NCI-H128 (cell line): Measurements from ENCODE around the gene DEDD2.

ENCODE experiments used
- DNase-seq: peaks from one replicate; lab custom pipeline; 2025; ENCODE audit not compliant: unreplicated experiment; lab: John Stamatoyannopoulos, UW

The DEDD2 gene

DNA sequence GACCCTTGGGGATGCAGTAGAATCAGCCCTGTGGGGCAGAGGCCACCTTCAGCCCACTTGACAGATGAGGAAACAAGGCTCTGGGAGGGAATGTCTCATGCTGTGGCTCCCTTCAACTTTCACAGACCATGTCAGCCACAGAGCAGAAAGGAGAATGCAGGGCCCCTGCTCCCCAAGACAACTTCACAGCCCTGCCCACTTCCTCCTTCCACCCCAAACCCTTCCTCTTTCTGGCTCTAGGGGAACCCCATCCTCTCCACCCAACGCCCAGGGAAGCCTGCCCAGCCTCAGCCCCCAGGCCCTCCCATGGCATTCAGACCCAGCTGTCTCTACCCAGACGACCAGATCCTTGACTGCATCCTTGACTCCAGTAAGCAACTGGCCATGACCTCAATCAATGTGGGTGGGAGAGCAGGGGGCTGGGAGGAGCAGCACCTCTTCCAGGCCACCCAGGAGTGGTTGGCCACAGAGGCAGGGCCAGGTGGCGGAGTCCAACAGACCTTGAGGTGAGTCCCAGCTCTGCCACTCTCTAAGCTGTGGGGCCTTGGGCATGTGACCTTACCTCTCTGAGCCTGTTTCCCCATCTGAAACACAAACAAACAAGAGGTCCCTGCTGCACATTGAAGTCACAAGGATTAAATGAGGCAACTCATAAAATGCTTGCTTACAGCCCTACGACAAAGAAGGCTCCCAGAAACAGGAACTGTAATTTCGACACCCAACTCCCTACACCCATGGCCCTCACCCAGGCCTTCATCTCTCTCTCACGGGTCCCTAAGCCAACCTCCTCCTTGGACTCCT is 15.8 kb downstream of the DEDD2 start:
- DNase-seq, result no peak

DNA sequence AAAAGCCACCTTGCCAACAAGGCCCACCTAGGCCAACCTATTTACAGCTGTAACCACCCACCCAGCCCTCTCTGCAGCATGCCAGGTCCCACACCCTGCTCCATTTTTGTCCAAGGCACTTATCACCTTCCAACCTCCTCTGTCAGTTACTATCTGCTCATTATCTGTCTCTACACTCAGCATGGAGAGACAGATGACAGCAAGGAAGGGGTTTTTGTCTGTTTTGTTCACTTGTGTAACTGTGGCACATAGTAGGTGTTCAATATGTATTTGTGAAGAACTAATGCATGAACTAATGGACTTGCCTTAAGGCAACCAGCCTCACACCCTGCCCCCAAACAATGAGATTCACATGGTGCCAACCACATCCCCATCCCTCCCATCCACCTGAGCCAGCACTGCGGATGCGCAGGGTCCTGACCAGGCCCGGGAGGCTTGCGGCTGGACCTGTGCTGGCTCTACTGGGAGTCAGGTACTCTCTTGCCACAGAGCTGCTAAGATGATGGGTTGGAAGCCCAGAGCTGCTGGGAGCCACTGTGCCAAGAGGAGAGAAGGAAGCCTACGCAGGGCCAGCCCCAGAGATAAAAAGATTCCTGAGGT is 17.3 kb downstream of the DEDD2 start:
- DNase-seq, result no peak

- no peak for DNase-seq
Measured at GRCh38 chr19:42199440-42200115, 17.9 kb downstream of the DEDD2 start.

GRCh38 chr19:42198676-42199439 is 18.6 kb downstream of the DEDD2 start:
- no peak for DNase-seq

- DNase-seq, result no peak
Measured at GRCh38 chr19:42197375-42197817, 20.1 kb downstream of the DEDD2 start.

DNA sequence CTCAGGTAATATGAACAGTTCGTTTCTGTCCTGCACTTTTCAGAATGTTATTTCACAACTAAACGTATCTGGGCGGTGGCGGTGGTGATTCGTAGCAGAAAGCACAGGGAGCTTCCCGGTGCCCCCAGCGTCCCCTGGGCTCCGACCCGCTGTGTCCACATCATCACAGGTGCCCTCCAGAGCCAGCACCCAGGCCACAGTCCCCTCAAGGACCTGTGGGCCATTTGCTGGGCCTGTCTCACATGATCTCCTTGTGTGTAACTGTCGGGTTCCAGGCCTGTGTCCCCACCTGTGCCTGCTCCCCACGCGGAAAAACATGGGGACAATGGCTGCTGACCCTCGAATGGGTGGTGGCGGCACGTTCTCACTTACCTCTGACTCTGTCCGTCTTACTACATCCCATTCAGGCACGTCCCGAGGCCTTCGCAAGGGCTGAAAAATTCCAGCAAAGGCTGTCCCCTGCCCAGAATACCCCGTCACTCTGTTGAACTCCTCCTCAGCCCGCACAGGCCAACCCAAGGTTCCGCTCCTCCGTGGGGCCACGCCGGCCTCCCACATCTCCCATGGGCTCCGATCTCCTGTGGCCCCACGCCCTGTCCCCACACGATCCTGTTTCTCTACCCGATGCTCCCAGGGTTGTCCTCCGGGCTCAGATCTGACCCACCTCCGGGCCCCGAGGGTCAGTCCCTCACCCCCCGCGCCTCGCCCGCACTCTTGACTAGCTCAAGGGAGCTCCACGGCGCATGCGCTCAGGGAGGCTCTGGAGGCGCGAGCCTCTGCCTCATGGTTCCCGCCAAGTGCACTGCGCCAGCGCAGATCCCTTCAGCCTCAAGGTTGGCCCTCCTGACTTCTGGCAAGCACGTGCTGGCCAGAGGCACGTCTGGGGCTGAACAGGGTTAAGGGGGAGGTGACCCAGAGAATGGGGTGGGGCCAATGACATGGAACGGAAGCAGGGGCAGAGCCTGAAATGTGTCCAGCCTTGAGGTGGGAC is 21.2 kb downstream of the DEDD2 start:
- no peak for DNase-seq

GRCh38 chr19:42193706-42194105 is 23.8 kb downstream of the DEDD2 start:
- DNase-seq, result no peak

GRCh38 chr19:42193294-42193693 is 24.2 kb downstream of the DEDD2 start:
- no peak for DNase-seq

- DNase-seq, result peak; percentile 33
Measured at GRCh38 chr19:42191855-42192254, 25.6 kb downstream of the DEDD2 start.

GRCh38 chr19:42191330-42191729 is 26.1 kb downstream of the DEDD2 start:
- DNase-seq, result no peak

DNA sequence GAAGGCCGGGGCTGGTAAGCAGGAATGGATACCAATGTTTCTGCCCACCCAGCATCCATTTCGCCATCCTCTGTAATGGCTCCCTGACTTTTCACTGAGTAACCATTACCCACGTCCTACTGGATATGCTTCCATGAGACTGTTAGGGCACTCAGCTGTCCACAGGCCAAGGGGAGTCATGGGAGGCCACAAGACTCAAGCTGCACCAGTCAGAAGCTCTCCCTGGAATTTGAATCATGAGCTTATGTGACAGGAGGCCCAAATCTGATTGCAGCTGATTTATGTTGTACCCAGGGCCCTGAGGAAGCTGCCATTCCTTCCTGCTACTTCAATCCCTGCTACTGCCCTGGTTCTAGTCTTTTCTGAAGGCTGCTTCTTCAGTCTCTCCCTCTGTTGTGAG is 28.3 kb downstream of the DEDD2 start:
- no peak for DNase-seq

GRCh38 chr19:42188665-42189064 is 28.8 kb downstream of the DEDD2 start:
- DNase-seq, result no peak

DNA sequence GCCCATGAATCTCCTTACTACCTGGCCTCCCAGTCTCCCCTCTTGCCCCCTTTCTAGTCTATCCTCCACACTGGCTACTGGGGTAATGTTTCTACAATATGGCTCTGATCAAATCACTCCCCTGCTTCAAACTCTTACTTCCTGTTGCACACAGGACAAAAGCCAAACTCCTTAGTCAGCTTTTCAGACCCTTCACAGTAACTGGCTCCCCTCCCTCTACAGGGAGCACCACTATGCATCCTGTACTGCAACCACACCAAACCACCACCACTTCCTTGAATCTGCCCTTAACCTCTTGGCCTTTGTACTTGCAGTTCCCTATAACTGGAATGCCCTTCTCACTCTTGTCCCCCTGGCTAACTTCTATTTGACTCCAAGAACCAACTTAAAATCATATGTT is 32.2 kb downstream of the DEDD2 start:
- DNase-seq, result no peak

DNA sequence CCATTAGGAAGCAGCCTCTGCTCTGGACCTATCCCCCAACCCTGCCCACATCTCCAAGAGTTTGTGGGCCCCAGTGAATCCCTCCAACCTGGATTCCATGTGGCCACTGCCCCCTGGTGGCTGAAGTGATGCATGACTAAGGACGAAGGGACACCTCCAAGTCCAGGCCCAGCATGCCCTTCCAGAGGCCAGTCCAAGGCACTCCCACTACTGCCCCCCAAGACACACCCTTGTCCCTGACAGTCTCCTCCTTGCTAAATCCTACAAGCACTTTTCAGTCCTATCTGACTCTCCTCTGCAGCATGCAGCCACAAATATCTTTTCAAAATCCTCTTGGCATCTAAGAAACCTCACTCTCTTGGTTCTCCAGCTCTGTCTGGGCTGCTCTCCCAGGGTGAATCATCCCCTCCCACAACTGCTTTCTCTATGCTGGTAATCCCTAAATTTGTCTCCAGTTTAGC is 33.0 kb downstream of the DEDD2 start:
- peak; percentile 78 for DNase-seq

DNA sequence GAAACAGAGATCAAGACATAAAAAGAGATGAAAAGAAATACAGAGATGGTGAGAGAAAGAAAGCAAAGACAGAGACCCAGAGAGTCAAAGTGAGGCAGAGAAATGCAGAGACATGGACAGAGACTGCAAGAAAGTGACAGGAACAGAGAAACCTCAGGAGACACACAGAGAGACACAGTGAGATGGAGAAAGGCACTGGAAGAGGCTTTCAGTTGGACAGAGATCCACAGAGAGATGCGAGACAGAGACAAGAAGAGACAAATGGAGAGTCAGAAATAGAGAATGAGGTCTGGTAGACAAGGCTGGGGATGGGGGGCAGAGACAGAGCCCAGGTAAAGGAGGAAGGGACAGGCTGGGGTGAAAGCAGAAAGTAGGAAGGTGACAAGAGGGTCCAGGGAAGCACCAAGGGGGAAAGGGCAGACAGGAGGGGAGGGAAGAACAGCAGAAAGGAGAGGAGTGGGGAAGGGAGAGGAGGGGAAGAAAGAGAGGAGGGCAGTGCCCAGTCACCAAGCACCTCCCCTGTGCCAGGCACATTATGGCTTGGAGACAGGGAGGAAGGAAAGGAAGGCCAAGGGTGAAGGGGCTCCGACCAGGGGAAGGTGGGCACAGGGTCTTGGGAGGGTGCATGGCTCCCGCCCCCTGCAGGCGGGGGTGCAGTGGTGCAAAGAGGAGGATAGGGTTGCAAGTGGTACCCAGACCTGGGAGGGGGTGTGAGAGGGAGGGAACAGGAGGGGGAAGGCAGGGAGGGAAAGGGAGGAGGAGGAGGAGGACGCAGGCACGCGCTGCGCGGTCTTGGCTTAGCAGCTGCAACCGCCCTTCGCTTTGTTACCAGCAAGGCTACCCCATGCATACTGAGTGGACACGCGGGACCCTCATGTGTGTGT is 38.4 kb downstream of the DEDD2 start:
- DNase-seq, result no peak

DNA sequence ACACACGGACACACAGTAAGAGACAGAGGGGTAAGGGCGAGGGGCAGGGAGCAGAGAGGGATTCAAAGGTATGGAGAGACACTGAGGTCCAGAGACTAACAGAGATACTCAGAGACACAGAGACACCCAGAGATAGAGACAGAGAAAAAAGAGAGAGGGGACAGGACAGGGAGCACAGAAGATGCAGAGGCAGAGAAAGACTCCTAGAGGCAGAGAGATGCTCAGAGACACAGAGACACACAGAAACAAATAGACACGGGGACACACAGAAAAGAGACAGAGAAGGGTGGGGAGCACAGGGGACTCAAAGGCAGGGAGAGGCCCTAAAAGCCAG is 39.8 kb downstream of the DEDD2 start:
- DNase-seq, result no peak

- peak; percentile 88 for DNase-seq
Measured at GRCh38 chr19:42176990-42177685, 40.3 kb downstream of the DEDD2 start.

GRCh38 chr19:42176649-42176989 is 40.9 kb downstream of the DEDD2 start:
- DNase-seq, result peak; percentile 74
